ENCODE measurements around the gene ABCF2. TPM values are rescaled to one million over a fixed set of nuclear protein-coding genes. Genes with fewer than 3 reads are reported as not detected.

The ABCF2 gene
- total RNA-seq, 1 donor from 2014 or later: 20.9 TPM

- no peaks in the 10 kb centered on the region for H3K9me3 ChIP-seq (ENCODE audit: control insufficient read depth in 3 of 3, low read length in 3 of 3)
- H3K27me3 ChIP-seq (ENCODE audit: control insufficient read depth in 3 of 3, insufficient read depth in 3 of 3, low read length in 3 of 3): peaks cover 6 to 17% (median 9%) of the 10 kb centered on the region in 3 donors
- no peak within 1 kb of the TSS for H3K27ac ChIP-seq (ENCODE audit: low read depth, low read length)
- no peaks in the 10 kb centered on the region for H3K4me1 ChIP-seq (ENCODE audit: control insufficient read depth in 3 of 3, insufficient read depth in 3 of 3, low read length in 3 of 3)
- H3K9ac ChIP-seq (ENCODE audit: low read depth in 1 of 3, low read length in 3 of 3): no peak within 1 kb of the TSS
- H3K36me3 ChIP-seq (ENCODE audit: control insufficient read depth in 3 of 3, insufficient read depth in 3 of 3, low read length in 3 of 3): peaks cover 23 to 42% (median 24%) of the 10 kb centered on the region in 3 donors
- H3K4me3 ChIP-seq (ENCODE audit: low read length in 3 of 3): no peak within 1 kb of the TSS
Observed at GRCh38 chr7:151210087-151210854, 16.7 kb downstream of the ABCF2 start, which contains the start of gene H2BK1. Gene H2BK1, minus strand, starts transcription at chr7:151210488. Its CDS starts 170 bp downstream, at chr7:151210318.

DNA sequence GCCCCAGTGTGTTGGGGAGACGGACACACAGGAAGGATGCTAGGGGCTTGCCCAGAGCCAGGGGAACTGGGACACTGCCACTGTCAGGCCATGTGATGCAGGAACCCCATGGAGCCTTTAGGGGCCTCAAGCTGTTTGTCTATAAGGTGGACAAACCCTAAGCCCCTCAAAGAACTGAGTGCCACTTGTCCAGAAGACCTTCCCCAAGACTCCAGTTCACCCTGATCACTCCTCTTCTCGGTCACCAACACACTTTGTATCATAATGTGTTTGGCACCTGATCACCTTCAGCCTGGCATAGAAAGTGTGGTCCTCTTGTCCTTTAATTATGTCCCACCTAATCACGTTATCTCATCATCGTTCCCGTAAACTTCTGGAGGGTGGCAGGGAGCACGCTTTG lies 17.4 kb downstream of the ABCF2 start:
- Histone ChIP-seq H3K9ac (ENCODE audit: low read depth in 1 of 3, low read length in 3 of 3) (no peak overlapping the region), H3K27ac (ENCODE audit: low read depth, low read length) (no peak overlapping the region), H3K36me3 (ENCODE audit: control insufficient read depth in 3 of 3, insufficient read depth in 3 of 3, low read length in 3 of 3) (peaks cover 16 to 35% (median 17%) of the 10 kb centered on the region in 3 donors), H3K4me3 (ENCODE audit: low read length in 3 of 3) (no peak overlapping the region), H3K27me3 (ENCODE audit: control insufficient read depth in 3 of 3, insufficient read depth in 3 of 3, low read length in 3 of 3) (peaks cover 7 to 24% (median 16%) of the 10 kb centered on the region in 3 donors), H3K4me1 (ENCODE audit: control insufficient read depth in 3 of 3, insufficient read depth in 3 of 3, low read length in 3 of 3) (no peaks in the 10 kb centered on the region), H3K9me3 (ENCODE audit: control insufficient read depth in 3 of 3, low read length in 3 of 3) (no peaks in the 10 kb centered on the region)

GRCh38 chr7:151208253-151208862 lies 18.6 kb downstream of the ABCF2 start:
- Histone ChIP-seq H3K9ac (ENCODE audit: low read depth in 1 of 3, low read length in 3 of 3) (no peak overlapping the region), H3K27ac (ENCODE audit: low read depth, low read length) (no peak overlapping the region), H3K27me3 (ENCODE audit: control insufficient read depth in 3 of 3, insufficient read depth in 3 of 3, low read length in 3 of 3) (peaks cover 19 to 36% (median 28%) of the 10 kb centered on the region in 3 donors), H3K4me1 (ENCODE audit: control insufficient read depth in 3 of 3, insufficient read depth in 3 of 3, low read length in 3 of 3) (no peaks in the 10 kb centered on the region), H3K36me3 (ENCODE audit: control insufficient read depth in 3 of 3, insufficient read depth in 3 of 3, low read length in 3 of 3) (peaks cover 5 to 24% (median 7%) of the 10 kb centered on the region in 3 donors), H3K9me3 (ENCODE audit: control insufficient read depth in 3 of 3, low read length in 3 of 3) (no peaks in the 10 kb centered on the region), H3K4me3 (ENCODE audit: low read length in 3 of 3) (no peak overlapping the region)

DNA sequence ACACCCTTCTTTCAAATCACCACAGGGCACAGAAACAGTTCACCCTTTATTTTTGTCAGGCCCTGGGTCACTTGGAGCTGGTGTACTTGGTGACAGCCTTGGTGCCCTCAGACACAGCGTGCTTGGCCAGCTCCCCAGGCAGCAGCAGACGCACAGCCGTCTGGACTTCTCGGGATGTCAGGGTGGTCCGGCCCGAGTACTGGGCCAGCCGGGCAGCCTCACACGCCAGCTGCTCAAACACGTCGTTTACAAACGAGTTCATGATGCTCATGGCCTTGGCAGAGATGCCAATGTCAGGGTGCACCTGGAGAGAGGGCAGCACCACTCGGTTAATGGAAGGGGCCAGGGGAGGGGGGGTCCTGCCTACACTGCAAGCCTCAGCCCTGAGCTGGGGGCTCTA lies 19.2 kb downstream of the ABCF2 start:
- no peaks in the 10 kb centered on the region for H3K4me1 ChIP-seq (ENCODE audit: control insufficient read depth in 3 of 3, insufficient read depth in 3 of 3, low read length in 3 of 3)
- H3K27ac ChIP-seq (ENCODE audit: low read depth, low read length): no peak overlapping the region
- H3K4me3 ChIP-seq (ENCODE audit: low read length in 3 of 3): no peak overlapping the region
- H3K27me3 ChIP-seq (ENCODE audit: control insufficient read depth in 3 of 3, insufficient read depth in 3 of 3, low read length in 3 of 3): peaks cover 24 to 42% (median 33%) of the 10 kb centered on the region in 3 donors
- H3K9ac ChIP-seq (ENCODE audit: low read depth in 1 of 3, low read length in 3 of 3): no peak overlapping the region
- H3K36me3 ChIP-seq (ENCODE audit: control insufficient read depth in 3 of 3, insufficient read depth in 3 of 3, low read length in 3 of 3): peaks cover 0 to 19% (median 3%) of the 10 kb centered on the region in 3 donors
- no peaks in the 10 kb centered on the region for H3K9me3 ChIP-seq (ENCODE audit: control insufficient read depth in 3 of 3, low read length in 3 of 3)

GRCh38 chr7:151207315-151207714 lies 19.7 kb downstream of the ABCF2 start:
- Histone ChIP-seq H3K9me3 (ENCODE audit: control insufficient read depth in 3 of 3, low read length in 3 of 3) (no peaks in the 10 kb centered on the region), H3K9ac (ENCODE audit: low read depth in 1 of 3, low read length in 3 of 3) (no peak overlapping the region), H3K27me3 (ENCODE audit: control insufficient read depth in 3 of 3, insufficient read depth in 3 of 3, low read length in 3 of 3) (peaks cover 27 to 45% (median 35%) of the 10 kb centered on the region in 3 donors), H3K4me3 (ENCODE audit: low read length in 3 of 3) (no peak overlapping the region), H3K36me3 (ENCODE audit: control insufficient read depth in 3 of 3, insufficient read depth in 3 of 3, low read length in 3 of 3) (peaks cover 0 to 14% (median 3%) of the 10 kb centered on the region in 3 donors), H3K4me1 (ENCODE audit: control insufficient read depth in 3 of 3, insufficient read depth in 3 of 3, low read length in 3 of 3) (no peaks in the 10 kb centered on the region), H3K27ac (ENCODE audit: low read depth, low read length) (no peak overlapping the region)

DNA sequence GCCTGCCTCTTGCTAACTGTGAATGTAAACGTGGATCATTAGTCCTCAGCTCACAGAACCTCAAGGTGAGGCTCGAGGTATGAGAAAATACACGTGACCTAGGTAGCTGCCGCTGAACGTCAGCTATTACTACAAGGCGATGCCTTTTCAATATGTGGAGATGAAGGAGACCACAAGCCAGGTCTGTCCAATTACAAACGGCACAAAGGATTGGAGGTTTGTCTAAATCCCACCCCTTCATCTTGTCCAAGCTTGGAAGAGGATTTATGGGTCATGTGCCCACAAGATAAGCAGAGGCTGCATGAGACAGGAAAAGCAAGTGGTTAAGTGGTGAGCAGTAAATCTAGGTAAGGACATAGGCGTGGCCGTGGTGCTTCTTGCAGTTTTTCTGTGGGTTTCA lies 20.1 kb downstream of the ABCF2 start:
- no peaks in the 10 kb centered on the region for H3K9me3 ChIP-seq (ENCODE audit: control insufficient read depth in 3 of 3, low read length in 3 of 3)
- no peak overlapping the region for H3K9ac ChIP-seq (ENCODE audit: low read depth in 1 of 3, low read length in 3 of 3)
- H3K27ac ChIP-seq (ENCODE audit: low read depth, low read length): no peak overlapping the region
- peaks cover 0 to 10% (median 3%) of the 10 kb centered on the region in 3 donors for H3K36me3 ChIP-seq (ENCODE audit: control insufficient read depth in 3 of 3, insufficient read depth in 3 of 3, low read length in 3 of 3)
- no peaks in the 10 kb centered on the region for H3K4me1 ChIP-seq (ENCODE audit: control insufficient read depth in 3 of 3, insufficient read depth in 3 of 3, low read length in 3 of 3)
- H3K4me3 ChIP-seq (ENCODE audit: low read length in 3 of 3): no peak overlapping the region
- peaks cover 27 to 48% (median 35%) of the 10 kb centered on the region in 3 donors for H3K27me3 ChIP-seq (ENCODE audit: control insufficient read depth in 3 of 3, insufficient read depth in 3 of 3, low read length in 3 of 3)

- peaks cover 32 to 58% (median 40%) of the 10 kb centered on the region in 3 donors for H3K27me3 ChIP-seq (ENCODE audit: control insufficient read depth in 3 of 3, insufficient read depth in 3 of 3, low read length in 3 of 3)
- no peaks in the 10 kb centered on the region for H3K4me1 ChIP-seq (ENCODE audit: control insufficient read depth in 3 of 3, insufficient read depth in 3 of 3, low read length in 3 of 3)
- no peak overlapping the region for H3K27ac ChIP-seq (ENCODE audit: low read depth, low read length)
- H3K36me3 ChIP-seq (ENCODE audit: control insufficient read depth in 3 of 3, insufficient read depth in 3 of 3, low read length in 3 of 3): peaks cover 0 to 3% (median under 1%) of the 10 kb centered on the region in 3 donors
- H3K9ac ChIP-seq (ENCODE audit: low read depth in 1 of 3, low read length in 3 of 3): no peak overlapping the region
- no peaks in the 10 kb centered on the region for H3K9me3 ChIP-seq (ENCODE audit: control insufficient read depth in 3 of 3, low read length in 3 of 3)
- H3K4me3 ChIP-seq (ENCODE audit: low read length in 3 of 3): no peak overlapping the region
Observed at GRCh38 chr7:151205730-151206129, 21.3 kb downstream of the ABCF2 start.

DNA sequence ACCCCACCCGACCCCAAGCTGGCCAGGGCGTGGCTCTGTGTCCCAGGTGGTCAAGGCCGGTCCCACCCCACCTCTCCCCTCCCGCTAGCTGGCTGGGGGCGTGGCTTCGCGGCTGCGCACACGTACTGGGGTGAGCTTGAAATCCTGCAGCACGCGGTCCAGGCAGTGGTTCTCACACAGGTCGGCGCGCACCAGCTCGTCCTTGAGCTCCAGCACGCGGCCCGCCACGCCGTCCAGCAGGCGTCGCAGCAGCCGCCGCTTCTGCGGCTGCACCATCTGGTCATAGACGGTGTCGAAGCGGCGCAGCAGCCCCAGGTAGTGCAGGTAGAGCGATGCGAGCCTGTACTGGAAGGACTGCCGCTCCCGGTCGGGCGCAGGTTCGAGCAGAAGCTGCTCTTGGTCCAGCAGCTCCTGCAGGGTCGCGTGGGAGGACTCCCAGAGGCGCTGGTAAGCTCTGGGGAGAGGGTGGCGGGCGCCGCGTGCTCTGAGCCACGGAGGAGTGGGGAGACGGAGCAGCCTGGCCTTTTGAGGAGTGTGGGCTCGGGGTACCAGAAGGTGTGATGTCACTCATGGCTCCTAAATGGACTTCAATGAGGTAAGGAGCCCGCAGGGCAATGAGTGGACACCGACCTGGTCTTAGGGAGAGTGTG lies 22.5 kb downstream of the ABCF2 start:
- Histone ChIP-seq H3K4me3 (ENCODE audit: low read length in 3 of 3) (no peak overlapping the region), H3K27me3 (ENCODE audit: control insufficient read depth in 3 of 3, insufficient read depth in 3 of 3, low read length in 3 of 3) (peaks cover 40 to 69% (median 47%) of the 10 kb centered on the region in 3 donors), H3K9ac (ENCODE audit: low read depth in 1 of 3, low read length in 3 of 3) (no peak overlapping the region), H3K9me3 (ENCODE audit: control insufficient read depth in 3 of 3, low read length in 3 of 3) (no peaks in the 10 kb centered on the region), H3K36me3 (ENCODE audit: control insufficient read depth in 3 of 3, insufficient read depth in 3 of 3, low read length in 3 of 3) (no peaks in the 10 kb centered on the region), H3K27ac (ENCODE audit: low read depth, low read length) (no peak overlapping the region), H3K4me1 (ENCODE audit: control insufficient read depth in 3 of 3, insufficient read depth in 3 of 3, low read length in 3 of 3) (peaks cover under 1 to 5% (median 4%) of the 10 kb centered on the region in 3 donors)

DNA sequence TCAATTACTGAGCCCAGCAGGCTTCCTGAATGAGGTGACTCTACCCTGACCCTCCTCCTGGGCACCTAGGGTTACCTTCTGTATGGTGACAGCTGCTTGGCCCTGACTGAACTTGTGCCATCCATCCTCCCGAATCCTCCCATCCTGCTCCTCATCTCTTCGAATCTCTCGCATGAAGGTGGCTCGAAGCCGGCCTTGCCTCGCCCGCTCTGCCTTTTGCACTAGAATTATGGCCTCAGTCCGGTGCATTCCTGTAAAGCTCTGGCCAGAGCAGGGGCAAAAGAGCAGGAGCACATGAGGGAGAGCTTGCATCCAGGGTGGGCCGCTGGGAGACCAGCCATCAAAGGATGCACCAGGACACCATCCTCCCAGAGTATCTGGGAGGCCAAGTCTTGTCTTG lies 24.2 kb downstream of the ABCF2 start:
- Histone ChIP-seq H3K27ac (ENCODE audit: low read depth, low read length) (no peak overlapping the region), H3K36me3 (ENCODE audit: control insufficient read depth in 3 of 3, insufficient read depth in 3 of 3, low read length in 3 of 3) (no peaks in the 10 kb centered on the region), H3K9me3 (ENCODE audit: control insufficient read depth in 3 of 3, low read length in 3 of 3) (no peaks in the 10 kb centered on the region), H3K27me3 (ENCODE audit: control insufficient read depth in 3 of 3, insufficient read depth in 3 of 3, low read length in 3 of 3) (peaks cover 42 to 80% (median 49%) of the 10 kb centered on the region in 3 donors), H3K4me1 (ENCODE audit: control insufficient read depth in 3 of 3, insufficient read depth in 3 of 3, low read length in 3 of 3) (peaks cover 2 to 8% (median 7%) of the 10 kb centered on the region in 3 donors), H3K9ac (ENCODE audit: low read depth in 1 of 3, low read length in 3 of 3) (no peak overlapping the region), H3K4me3 (ENCODE audit: low read length in 3 of 3) (no peak overlapping the region)
